HepG2 (cell line): ENCODE results near the gene B3GNT7. TPM values are rescaled to one million over a fixed set of nuclear protein-coding genes. Genes with fewer than 3 reads are reported as not detected.

Experiments
- CENPBD1 ChIP-seq: sonication (generic); formaldehyde crosslinking; IDR thresholded peaks from 2 replicates; pipeline ENCODE4 v1.8.0; 2022; ENCODE audit warnings: missing genetic modification reagents, low read depth, mild to moderate bottlenecking, borderline replicate concordance
- GATA4 ChIP-seq: sonication (generic); IDR thresholded peaks from 2 replicates; pipeline ENCODE4 v1.6.1; 2016; ENCODE audit warnings: antibody characterized with exemption, low read depth, borderline replicate concordance
- MED8 ChIP-seq: sonication (generic); formaldehyde crosslinking; IDR thresholded peaks from 2 replicates; pipeline ENCODE4 v1.8.1; 2023; ENCODE audit warnings: mild to moderate bottlenecking, missing genetic modification reagents; ENCODE audit not compliant: insufficient replicate concordance
- MIXL1 ChIP-seq: IDR thresholded peaks from 2 replicates; pipeline ENCODE4 v1.6.1; 2016
- PBX3 ChIP-seq: sonication (generic); formaldehyde crosslinking; IDR thresholded peaks from 2 replicates; pipeline ENCODE4 v1.8.1; 2023; ENCODE audit warnings: missing genetic modification reagents, inconsistent platforms, borderline replicate concordance
- SKI ChIP-seq: fragments of 450-650 bp; IDR thresholded peaks from one replicate; pipeline ENCODE4 v1.6.1; 2018; ENCODE audit warnings: mild to moderate bottlenecking; ENCODE audit not compliant: partially characterized antibody
- YEATS4 ChIP-seq: sonication (generic); formaldehyde crosslinking; IDR thresholded peaks from 2 replicates; pipeline ENCODE4 v1.4.0; 2020; ENCODE audit warnings: missing genetic modification reagents, borderline replicate concordance
- ZNF460 ChIP-seq: sonication (generic); formaldehyde crosslinking; IDR thresholded peaks from 2 replicates; pipeline ENCODE4 v1.5.1; 2020; ENCODE audit warnings: missing genetic modification reagents, mild to moderate bottlenecking, borderline replicate concordance
- ZNF513 ChIP-seq: sonication (generic); formaldehyde crosslinking; conservative IDR thresholded peaks from 2 replicates; pipeline ENCODE4 v1.5.0; 2020; ENCODE audit warnings: missing genetic modification reagents
- polyA plus RNA-seq, 8 experiments: library from polyadenylated mRNA; depleted of rRNA in 3 of 8; stranded (reverse) in 7 of 8; unstranded in 1 of 8; fragments of >200 nt; fragmentation: Illumina TruSeq in 4 of 8; extraction: Trizol in 4 of 8; gene quantifications; 2 replicates each; pipeline versions ENCODE4 v1.2.1 to v1.2.3, GENCODE V29; 2011 to 2016; ENCODE audit warnings: low read depth in 4 of 8, missing spikeins in 1 of 8, mixed read lengths in 1 of 8; ENCODE audit not compliant: insufficient read depth in 1 of 8
- total RNA-seq, 5 experiments: library from RNA; depleted of rRNA; stranded (reverse); fragments of >200 nt; fragmentation: Illumina TruSeq; extraction: Trizol; gene quantifications; 2 replicates each; pipeline ENCODE4 v1.2.3, GENCODE V29; 2016; ENCODE audit warnings: low read depth in 1 of 5
- TF ChIP-seq, protein P1 (sequence below): sonication (generic); formaldehyde crosslinking; conservative IDR thresholded peaks from 2 replicates; pipeline ENCODE4 v1.8.0; 2022; ENCODE audit warnings: missing genetic modification reagents
- TF ChIP-seq, protein P2 (sequence below): sonication (generic); formaldehyde crosslinking; IDR thresholded peaks from 2 replicates; pipeline ENCODE4 v1.8.0; 2022; ENCODE audit warnings: missing genetic modification reagents, mild to moderate bottlenecking, moderate library complexity, borderline replicate concordance
- TF ChIP-seq, protein P3 (sequence below): sonication (generic); formaldehyde crosslinking; conservative IDR thresholded peaks from 2 replicates; pipeline ENCODE4 v1.4.0; 2020; ENCODE audit warnings: missing genetic modification reagents
- TF ChIP-seq, protein P4 (sequence below): IDR thresholded peaks from 2 replicates; pipeline ENCODE4 v1.6.1; 2012; ENCODE audit warnings: low read length, improper control_type of control experiment

B3GNT7 gene
- total and polyA plus RNA-seq, 2 of the 13 experiments (the other 11 are each of a cell fraction or from before 2014, with no cell fraction given) = 0.04 to 0.24 TPM

DNA sequence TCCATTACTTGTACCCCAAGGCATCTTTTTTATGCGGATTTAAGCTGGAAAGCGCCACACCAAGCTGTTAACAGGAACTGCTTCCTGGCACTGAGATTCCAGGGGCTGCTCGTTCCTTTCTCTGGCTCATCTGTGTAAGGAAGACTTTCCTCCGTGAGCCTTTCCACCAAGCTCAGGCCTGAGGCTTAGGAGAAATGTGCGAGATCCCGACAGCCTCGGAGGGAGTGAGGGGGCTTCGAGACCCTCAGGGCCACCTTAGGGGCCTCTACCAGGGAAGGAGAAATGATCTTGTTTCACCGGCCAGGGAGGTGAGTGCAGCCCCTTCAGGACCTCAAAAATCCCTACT, 17.1 kb downstream of the B3GNT7 start (continued):
- TF ChIP-seq, protein P1, sequence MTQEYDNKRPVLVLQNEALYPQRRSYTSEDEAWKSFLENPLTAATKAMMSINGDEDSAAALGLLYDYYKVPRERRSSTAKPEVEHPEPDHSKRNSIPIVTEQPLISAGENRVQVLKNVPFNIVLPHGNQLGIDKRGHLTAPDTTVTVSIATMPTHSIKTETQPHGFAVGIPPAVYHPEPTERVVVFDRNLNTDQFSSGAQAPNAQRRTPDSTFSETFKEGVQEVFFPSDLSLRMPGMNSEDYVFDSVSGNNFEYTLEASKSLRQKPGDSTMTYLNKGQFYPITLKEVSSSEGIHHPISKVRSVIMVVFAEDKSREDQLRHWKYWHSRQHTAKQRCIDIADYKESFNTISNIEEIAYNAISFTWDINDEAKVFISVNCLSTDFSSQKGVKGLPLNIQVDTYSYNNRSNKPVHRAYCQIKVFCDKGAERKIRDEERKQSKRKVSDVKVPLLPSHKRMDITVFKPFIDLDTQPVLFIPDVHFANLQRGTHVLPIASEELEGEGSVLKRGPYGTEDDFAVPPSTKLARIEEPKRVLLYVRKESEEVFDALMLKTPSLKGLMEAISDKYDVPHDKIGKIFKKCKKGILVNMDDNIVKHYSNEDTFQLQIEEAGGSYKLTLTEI (CRISPR knock-in tag) = no peak
- TF ChIP-seq, protein P2, sequence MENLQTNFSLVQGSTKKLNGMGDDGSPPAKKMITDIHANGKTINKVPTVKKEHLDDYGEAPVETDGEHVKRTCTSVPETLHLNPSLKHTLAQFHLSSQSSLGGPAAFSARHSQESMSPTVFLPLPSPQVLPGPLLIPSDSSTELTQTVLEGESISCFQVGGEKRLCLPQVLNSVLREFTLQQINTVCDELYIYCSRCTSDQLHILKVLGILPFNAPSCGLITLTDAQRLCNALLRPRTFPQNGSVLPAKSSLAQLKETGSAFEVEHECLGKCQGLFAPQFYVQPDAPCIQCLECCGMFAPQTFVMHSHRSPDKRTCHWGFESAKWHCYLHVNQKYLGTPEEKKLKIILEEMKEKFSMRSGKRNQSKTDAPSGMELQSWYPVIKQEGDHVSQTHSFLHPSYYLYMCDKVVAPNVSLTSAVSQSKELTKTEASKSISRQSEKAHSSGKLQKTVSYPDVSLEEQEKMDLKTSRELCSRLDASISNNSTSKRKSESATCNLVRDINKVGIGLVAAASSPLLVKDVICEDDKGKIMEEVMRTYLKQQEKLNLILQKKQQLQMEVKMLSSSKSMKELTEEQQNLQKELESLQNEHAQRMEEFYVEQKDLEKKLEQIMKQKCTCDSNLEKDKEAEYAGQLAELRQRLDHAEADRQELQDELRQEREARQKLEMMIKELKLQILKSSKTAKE = no peak
- no peak for TF ChIP-seq CENPBD1
- TF ChIP-seq YEATS4 = no peak
- no peak for TF ChIP-seq GATA4
- no peak for TF ChIP-seq SKI
- no peak for TF ChIP-seq MED8
- no peak for TF ChIP-seq ZNF513 (CRISPR knock-in tag)
- no peak for TF ChIP-seq ZNF460
- no peak for TF ChIP-seq PBX3 (CRISPR knock-in tag)
- TF ChIP-seq, protein P3, sequence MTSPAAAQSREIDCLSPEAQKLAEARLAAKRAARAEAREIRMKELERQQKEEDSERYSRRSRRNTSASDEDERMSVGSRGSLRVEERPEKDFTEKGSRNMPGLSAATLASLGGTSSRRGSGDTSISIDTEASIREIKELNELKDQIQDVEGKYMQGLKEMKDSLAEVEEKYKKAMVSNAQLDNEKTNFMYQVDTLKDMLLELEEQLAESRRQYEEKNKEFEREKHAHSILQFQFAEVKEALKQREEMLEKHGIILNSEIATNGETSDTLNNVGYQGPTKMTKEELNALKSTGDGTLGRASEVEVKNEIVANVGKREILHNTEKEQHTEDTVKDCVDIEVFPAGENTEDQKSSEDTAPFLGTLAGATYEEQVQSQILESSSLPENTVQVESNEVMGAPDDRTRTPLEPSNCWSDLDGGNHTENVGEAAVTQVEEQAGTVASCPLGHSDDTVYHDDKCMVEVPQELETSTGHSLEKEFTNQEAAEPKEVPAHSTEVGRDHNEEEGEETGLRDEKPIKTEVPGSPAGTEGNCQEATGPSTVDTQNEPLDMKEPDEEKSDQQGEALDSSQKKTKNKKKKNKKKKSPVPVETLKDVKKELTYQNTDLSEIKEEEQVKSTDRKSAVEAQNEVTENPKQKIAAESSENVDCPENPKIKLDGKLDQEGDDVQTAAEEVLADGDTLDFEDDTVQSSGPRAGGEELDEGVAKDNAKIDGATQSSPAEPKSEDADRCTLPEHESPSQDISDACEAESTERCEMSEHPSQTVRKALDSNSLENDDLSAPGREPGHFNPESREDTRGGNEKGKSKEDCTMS (CRISPR knock-in tag) = no peak
- TF ChIP-seq, protein P4, sequence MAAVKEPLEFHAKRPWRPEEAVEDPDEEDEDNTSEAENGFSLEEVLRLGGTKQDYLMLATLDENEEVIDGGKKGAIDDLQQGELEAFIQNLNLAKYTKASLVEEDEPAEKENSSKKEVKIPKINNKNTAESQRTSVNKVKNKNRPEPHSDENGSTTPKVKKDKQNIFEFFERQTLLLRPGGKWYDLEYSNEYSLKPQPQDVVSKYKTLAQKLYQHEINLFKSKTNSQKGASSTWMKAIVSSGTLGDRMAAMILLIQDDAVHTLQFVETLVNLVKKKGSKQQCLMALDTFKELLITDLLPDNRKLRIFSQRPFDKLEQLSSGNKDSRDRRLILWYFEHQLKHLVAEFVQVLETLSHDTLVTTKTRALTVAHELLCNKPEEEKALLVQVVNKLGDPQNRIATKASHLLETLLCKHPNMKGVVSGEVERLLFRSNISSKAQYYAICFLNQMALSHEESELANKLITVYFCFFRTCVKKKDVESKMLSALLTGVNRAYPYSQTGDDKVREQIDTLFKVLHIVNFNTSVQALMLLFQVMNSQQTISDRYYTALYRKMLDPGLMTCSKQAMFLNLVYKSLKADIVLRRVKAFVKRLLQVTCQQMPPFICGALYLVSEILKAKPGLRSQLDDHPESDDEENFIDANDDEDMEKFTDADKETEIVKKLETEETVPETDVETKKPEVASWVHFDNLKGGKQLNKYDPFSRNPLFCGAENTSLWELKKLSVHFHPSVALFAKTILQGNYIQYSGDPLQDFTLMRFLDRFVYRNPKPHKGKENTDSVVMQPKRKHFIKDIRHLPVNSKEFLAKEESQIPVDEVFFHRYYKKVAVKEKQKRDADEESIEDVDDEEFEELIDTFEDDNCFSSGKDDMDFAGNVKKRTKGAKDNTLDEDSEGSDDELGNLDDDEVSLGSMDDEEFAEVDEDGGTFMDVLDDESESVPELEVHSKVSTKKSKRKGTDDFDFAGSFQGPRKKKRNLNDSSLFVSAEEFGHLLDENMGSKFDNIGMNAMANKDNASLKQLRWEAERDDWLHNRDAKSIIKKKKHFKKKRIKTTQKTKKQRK = no peak
- no peak for TF ChIP-seq MIXL1 (CRISPR knock-in tag)
